Measurements from ENCODE around the gene CDK6.

Gene CDK6

DNA sequence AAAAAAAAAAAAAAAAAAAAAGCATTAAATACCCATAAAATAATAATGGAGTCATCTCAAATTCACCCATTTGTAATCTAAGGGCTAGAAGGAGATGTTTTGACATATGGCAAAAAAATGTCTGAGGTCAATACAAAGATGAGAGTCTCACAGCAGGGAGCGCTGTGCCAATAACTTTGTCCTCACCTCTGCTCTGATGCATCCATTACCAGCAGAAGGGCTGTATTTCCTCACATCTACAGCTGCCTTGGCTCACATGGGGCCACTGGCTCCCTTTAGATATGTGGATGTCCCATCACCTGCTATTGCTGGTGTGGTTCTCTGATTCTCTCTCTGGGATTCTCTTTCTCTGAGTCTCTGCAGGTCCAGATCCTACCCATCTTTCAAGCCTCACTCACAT is 155.9 kb downstream of the CDK6 start:
- no peak for DNase-seq (ENCODE audit: low read depth)

- DNase-seq (ENCODE audit: low read depth) = no peak
Observed at GRCh38 chr7:92678291-92678920, 158.0 kb downstream of the CDK6 start.

- no peak for DNase-seq (ENCODE audit: low read depth)
Observed at GRCh38 chr7:92674379-92674778, 162.0 kb downstream of the CDK6 start.

DNA sequence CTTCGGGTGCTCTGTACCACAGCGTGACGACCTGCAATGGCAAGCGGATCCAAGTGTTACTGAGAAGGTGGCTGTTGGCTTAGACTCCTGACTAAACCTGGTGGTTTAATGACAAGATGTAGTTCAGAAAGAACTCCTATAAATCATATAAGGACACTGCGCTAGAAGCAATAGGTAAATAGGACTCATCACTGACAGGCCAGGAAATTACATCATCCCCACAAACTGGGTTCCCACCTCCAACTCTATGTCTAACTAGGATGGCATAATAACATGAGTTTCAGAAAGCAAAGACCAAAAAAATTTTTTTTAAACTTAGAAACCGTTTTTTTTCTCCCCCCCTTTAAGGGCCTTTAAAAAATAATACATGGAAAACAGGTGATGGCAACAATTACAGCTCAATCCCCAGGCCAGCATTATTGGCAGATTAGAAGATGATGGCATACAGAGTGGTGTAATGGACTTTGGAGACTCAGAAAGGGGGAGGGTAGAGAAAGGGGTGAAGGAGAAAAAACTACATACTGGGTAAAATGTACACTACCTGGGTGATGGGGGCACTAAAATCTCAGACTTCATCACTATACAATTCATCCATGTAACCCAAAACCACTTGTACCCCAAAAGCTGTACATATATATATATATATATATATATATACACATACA is 164.7 kb downstream of the CDK6 start:
- no peak for DNase-seq (ENCODE audit: low read depth)

DNA sequence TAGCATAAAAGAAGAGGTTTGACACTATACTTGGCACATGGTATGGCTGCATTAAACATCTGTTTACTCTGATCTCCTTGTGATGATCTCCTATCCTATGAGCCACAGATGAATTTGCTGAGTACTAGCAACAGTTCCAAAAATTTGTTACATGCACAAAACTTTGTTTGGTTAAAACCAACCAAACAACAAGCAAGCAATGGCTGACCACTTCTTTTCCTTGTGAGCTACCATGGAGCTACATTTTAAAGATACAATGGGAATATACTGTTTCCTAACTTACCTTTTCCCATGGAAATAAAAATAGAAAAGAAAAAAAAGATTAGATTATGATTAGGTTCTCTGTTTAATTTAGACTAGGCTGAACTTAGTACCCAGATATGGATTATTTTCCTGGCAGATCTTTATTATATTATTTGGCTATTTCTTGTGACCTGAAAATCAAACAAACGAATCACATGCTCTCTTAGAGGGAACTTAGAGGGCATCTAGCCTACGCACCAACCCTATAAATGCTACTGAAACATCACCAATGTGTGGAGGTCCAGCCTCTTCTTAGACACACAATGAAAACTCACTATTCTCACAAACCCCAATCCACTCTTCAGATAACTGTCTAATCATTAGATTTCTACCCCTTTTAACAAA is 166.0 kb downstream of the CDK6 start:
- DNase-seq (ENCODE audit: low read depth) = no peak

GRCh38 chr7:92669616-92670165 is 166.7 kb downstream of the CDK6 start:
- DNase-seq (ENCODE audit: low read depth) = no peak

- no peak for DNase-seq (ENCODE audit: low read depth)
Observed at GRCh38 chr7:92668564-92668963, 167.8 kb downstream of the CDK6 start.

DNA sequence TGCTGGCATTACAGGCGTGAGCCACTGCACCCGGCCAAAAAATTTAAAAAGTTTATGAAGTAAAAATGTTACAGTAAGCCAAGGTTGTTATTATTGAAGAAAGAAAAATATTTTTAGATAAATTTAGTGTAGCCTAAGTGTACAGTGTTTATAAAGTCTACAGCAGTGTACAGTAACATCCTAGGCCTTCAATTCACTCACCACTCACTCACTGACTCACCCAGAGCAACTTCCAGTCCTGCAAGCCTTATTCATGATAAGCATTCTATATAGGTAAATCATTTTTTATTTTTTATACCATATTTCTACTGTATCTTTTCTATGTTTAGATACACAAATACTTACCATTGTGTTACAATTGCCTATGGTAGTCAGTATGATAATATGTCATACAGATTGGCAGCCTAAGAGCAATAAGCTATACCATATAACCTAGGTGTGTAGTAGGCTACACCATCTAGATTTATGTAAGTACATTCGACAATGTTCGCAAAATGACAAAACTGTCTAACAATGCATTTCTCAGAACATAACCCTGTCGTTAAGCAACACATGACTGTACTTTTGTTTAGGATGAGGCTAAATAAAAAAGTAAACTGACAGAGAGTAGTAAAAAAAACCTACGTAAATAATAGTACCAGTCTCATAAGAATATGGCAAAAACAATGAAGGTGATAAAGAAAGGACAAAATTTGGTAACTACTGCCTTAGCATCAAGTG is 168.4 kb downstream of the CDK6 start:
- no peak for DNase-seq (ENCODE audit: low read depth)

DNA sequence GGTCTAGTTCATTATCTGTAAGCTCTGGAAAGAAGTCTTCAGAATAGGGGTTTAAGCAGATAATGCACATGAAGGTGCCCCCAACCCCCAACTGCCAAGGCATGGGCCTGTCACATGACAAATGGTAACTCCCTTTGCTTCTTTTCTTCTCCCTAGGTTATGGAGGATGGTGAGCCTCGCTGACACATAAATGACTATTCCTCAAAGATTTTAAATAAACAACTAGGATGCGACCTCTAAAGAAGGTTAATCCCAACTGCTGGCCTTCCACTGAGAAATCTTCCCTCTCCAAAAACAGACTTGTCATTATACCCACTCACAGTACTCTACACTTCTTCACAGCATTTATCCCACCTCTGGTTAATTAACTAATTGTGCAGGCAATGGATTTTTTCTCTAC is 170.4 kb downstream of the CDK6 start:
- no peak for DNase-seq (ENCODE audit: low read depth)

DNA sequence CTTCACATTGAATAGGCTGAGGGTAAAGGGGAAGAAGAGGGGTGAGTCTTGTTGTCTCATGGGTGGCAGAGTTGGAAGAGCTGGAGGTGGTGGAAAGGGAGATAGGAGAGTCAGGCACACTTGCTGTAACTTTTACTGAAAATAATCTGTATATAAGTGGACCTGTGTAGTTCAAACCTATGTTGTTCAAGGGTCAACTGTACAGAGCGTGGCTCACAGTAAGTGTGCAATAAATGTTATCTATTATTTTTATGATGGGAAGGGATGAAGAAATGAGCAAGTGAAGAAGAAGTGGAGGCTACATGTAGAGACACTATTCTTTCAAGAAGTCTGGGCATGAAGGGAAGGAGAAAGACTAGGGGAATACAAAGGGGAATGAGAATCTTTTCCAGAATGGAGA is 174.7 kb downstream of the CDK6 start:
- no peak for DNase-seq (ENCODE audit: low read depth)

GRCh38 chr7:92658671-92659070 is 177.7 kb downstream of the CDK6 start:
- DNase-seq (ENCODE audit: low read depth) = no peak

DNA sequence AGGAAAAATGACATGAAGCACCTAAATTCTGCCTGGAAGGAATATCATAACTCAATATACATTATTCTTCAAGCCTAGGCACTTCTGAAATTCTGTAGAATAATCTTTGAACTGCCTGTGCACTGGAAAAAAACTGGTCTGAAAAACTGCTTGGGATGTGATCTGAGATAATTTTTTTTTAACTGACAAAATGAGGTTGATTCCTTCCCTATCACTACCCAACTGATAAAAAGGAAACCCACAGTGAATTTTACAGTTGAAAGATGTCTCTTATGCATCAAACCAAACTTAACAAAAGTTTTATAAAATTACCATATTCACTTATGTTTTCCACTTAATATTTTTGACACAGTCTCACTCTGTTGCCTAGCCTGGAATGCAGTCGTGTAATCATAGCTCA is 179.0 kb downstream of the CDK6 start:
- no peak for DNase-seq (ENCODE audit: low read depth)

- DNase-seq (ENCODE audit: low read depth) = no peak
Observed at GRCh38 chr7:92656121-92656520, 180.3 kb downstream of the CDK6 start.

- no peak for DNase-seq (ENCODE audit: low read depth)
Observed at GRCh38 chr7:92655346-92655884, 181.0 kb downstream of the CDK6 start.

DNA sequence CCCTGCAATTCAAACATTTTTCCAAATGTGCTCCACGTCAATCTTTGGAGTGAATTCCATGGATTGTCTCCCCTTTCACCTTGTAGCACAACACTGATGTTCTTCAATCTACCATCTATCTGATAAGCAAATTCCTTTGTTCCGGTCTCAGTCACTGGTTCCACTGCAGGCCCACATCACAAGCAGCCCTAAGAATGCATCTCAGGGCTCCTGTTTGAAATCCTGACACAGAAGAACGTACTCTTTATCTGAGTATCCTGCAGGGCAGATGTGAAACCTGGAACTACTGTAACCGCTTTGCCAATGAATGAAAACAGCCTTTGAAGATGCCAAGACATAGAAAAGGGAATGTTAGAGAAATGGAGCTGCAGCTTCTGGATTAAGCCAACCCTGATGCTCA is 183.2 kb downstream of the CDK6 start:
- DNase-seq (ENCODE audit: low read depth) = no peak

DNA sequence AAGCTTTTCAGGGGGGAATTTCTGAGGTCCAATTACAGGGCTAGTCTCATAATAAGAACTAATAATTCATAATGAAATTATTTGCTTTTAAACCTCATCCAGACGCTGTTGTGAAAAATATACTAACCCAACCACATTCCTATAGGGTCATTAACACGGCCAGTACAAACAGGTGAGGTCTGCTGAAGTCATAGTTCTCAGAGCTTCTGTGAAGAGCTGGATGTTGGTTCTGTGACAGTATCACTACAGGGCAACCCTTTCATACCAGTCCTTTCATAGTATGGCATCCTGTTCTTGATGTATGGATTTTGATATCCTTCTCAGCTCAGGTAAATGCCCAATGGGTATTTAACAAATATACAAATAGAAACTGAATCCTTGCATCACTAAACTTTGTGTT is 183.8 kb downstream of the CDK6 start:
- no peak for DNase-seq (ENCODE audit: low read depth)

- no peak for DNase-seq (ENCODE audit: low read depth)
Observed at GRCh38 chr7:92650391-92650790, 186.0 kb downstream of the CDK6 start.

- DNase-seq (ENCODE audit: low read depth) = no peak
Observed at GRCh38 chr7:92648067-92648466, 188.3 kb downstream of the CDK6 start.

DNA sequence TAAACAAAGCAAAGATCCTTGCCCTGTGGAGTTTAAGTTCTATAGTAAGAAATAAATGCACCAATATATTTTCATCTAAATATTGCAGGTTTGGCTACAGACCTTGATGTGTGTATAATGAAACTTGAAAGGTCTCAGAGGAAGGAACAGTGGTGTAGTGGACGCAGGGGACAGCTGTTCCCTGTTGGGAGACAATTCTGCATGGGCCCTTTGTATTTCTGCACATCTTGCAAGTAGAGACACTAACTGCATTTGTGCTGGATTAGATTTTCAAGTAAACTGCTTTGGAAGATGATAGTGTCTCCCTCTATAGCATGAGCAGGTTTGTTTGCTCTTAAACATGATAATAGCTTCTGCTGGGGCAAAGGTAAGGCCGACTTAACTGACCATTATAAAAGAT is 188.7 kb downstream of the CDK6 start:
- no peak for DNase-seq (ENCODE audit: low read depth)

- no peak for DNase-seq (ENCODE audit: low read depth)
Observed at GRCh38 chr7:92647011-92647625, 189.3 kb downstream of the CDK6 start.

- no peak for DNase-seq (ENCODE audit: low read depth)
Observed at GRCh38 chr7:92645114-92646061, 191.0 kb downstream of the CDK6 start.
